Ovary (tissue), 9 donors: ENCODE measurements around the gene ST3GAL3. TPM values are rescaled to one million over a fixed set of nuclear protein-coding genes. Genes with fewer than 3 reads are reported as not detected.

Experiments used
- DNase-seq, 5 donors: peaks; one replicate each; pipeline ENCODE4 v3.0.0-alpha.2; 2019 to 2020
- H3K27ac ChIP-seq, 2 donors: fragments of 200-600 bp; one replicate each; pipeline versions ENCODE4 v1.5.1 to v1.8.0; 2019 to 2022
- H3K27me3 ChIP-seq: fragments of 200-600 bp; one replicate; pipeline ENCODE4 v1.8.0; 2022
- H3K36me3 ChIP-seq: fragments of 200-600 bp; sonication (generic); one replicate; pipeline ENCODE4 v1.5.1; 2019
- H3K4me1 ChIP-seq: one replicate; pipeline ENCODE4 v1.8.1; 2013; ENCODE audit warnings: mild to moderate bottlenecking, moderate library complexity; ENCODE audit not compliant: insufficient read depth
- H3K4me3 ChIP-seq: fragments of 200-600 bp; sonication (generic); one replicate; pipeline ENCODE4 v1.5.1; 2017
- H3K9me3 ChIP-seq, 2 donors: fragments of 200-600 bp in 1 of 2; sonication (generic) in 1 of 2; one replicate each; pipeline versions ENCODE4 v1.5.1 to v1.8.1; 2013 to 2019; ENCODE audit warnings: mild to moderate bottlenecking in 1 of 2, moderate library complexity in 1 of 2
- CTCF ChIP-seq, 3 donors: fragments of 450-650 bp in 2 of 3; fragments of 200-600 bp in 1 of 3; IDR thresholded peaks; one replicate each; pipeline versions ENCODE4 v1.5.1 to v1.8.0; 2016 to 2022; ENCODE audit warnings: antibody characterized with exemption in 3 of 3, mild to moderate bottlenecking in 1 of 3
- EP300 ChIP-seq: sonication (generic); formaldehyde crosslinking; IDR thresholded peaks from one replicate; pipeline ENCODE4 v1.6.1; 2017; ENCODE audit warnings: antibody characterized with exemption
- POLR2A ChIP-seq: fragments of 450-650 bp; IDR thresholded peaks from one replicate; pipeline ENCODE4 v1.6.1; 2017; ENCODE audit warnings: antibody characterized with exemption, mild to moderate bottlenecking, moderate library complexity
- WGBS, 3 donors: extraction: QIAGEN DNeasy Blood & Tissue Kit in 1 of 3; methylation state at CpG; one replicate each; pipeline versions ENCODE4 v1.1.5 to v1.1.7; 2013 to 2017; 5-methylcytosine and 5-hydroxymethylcytosine counted together
- intact Hi-C, 4 donors: fragments of 100-400 bp; cut with DNase I; formaldehyde crosslinking; loops; one replicate each; pipeline versions ENCODE4 v1.11.0 to v1.15.1; 2022 to 2023
- polyA plus RNA-seq, 2 donors: library from polyadenylated mRNA; stranded (reverse); fragments of 200-250 nt in 1 of 2; fragments of 350-450 nt in 1 of 2; fragmentation: Illumina TruSeq in 1 of 2; extraction: RNeasy Lipid Tissue Mini Kit (QIAGEN cat#74804) in 1 of 2; gene quantifications; one replicate each; pipeline ENCODE4 v1.2.3, GENCODE V29; 2013 to 2014
- total RNA-seq, 7 donors: library from RNA; depleted of rRNA in 2 of 7; stranded (reverse); fragments of >200 nt in 2 of 7; fragmentation: NEBNext Ultra II Directional in 3 of 7; extraction: Animal tissue kit (Norgen Biotek cat#: 25700) in 3 of 7; gene quantifications; one replicate each; pipeline versions ENCODE4 v1.1.0 to v1.2.4, GENCODE V29; 2016 to 2023
- donor health status: DM: no; HTN: no; CAD: no; lungs with moderate emphysema.
- donor health status: DM: no; HTN: no; CAD: no.
- donor health status: Bipolar disorder and iron deficiency.
- donor health status: DM: yes; HTN: yes; CAD: no.
- donor health status: DM: no; HTN: no; CAD: no.
- donor health status: DM: yes; HTN: yes; CAD: no.

Gene ST3GAL3
- total and polyA plus RNA-seq, 9 donors, result 11.4 to 43.3 (median 27.1) TPM

GRCh38 chr1:43883321-43883720, 176.0 kb downstream of the ST3GAL3 start:
- Histone ChIP-seq H3K27me3 (no peaks in the 10 kb centered on the region), H3K4me1 (no peaks in the 10 kb centered on the region), H3K9me3 (no peaks in the 10 kb centered on the region), H3K4me3 (no peak overlapping the region), H3K27ac (no peak overlapping the region), H3K36me3 (no peaks in the 10 kb centered on the region)
- DNase-seq, result no peak
- intact Hi-C loops, result no loop called here
- no peak for TF ChIP-seq EP300
- TF ChIP-seq POLR2A, result no peak
- TF ChIP-seq CTCF (IDR thresholded peaks at IDR 0.05), result no peak
- 82 to 91% (median 87%) methylated on average over 4 of the region's 4 CpGs for WGBS, 3 donors

GRCh38 chr1:43885279-43885801, 178.0 kb downstream of the ST3GAL3 start:
- no peak overlapping the region for H3K27ac ChIP-seq
- no peak for DNase-seq
- H3K27me3 ChIP-seq, result no peaks in the 10 kb centered on the region
- H3K4me3 ChIP-seq, result no peak overlapping the region
- no peaks in the 10 kb centered on the region for H3K4me1 ChIP-seq
- WGBS, 3 donors, result 82 to 88% (median 87%) methylated on average over 12 of the region's 12 CpGs
- H3K36me3 ChIP-seq, result no peaks in the 10 kb centered on the region
- intact Hi-C loops, result no loop called here
- TF ChIP-seq POLR2A (no peak), EP300 (no peak), CTCF (IDR thresholded peaks at IDR 0.05) (no peak)
- no peaks in the 10 kb centered on the region for H3K9me3 ChIP-seq

GRCh38 chr1:43887748-43888147, 180.4 kb downstream of the ST3GAL3 start:
- Histone ChIP-seq H3K4me3 (no peak overlapping the region), H3K36me3 (no peaks in the 10 kb centered on the region), H3K27me3 (no peaks in the 10 kb centered on the region), H3K4me1 (no peaks in the 10 kb centered on the region), H3K9me3 (no peaks in the 10 kb centered on the region), H3K27ac (no peak overlapping the region)
- no peak for DNase-seq
- TF ChIP-seq EP300 (no peak), POLR2A (no peak), CTCF (IDR thresholded peaks at IDR 0.05) (no peak)
- intact Hi-C loops, result no loop called here

GRCh38 chr1:43890815-43891214, 183.5 kb downstream of the ST3GAL3 start:
- H3K27ac ChIP-seq, result no peak overlapping the region
- no peaks in the 10 kb centered on the region for H3K9me3 ChIP-seq
- WGBS, 3 donors, result 92 to 96% (median 92%) methylated on average over 5 of the region's 5 CpGs
- DNase-seq, result no peak
- no peaks in the 10 kb centered on the region for H3K27me3 ChIP-seq
- H3K36me3 ChIP-seq, result no peaks in the 10 kb centered on the region
- TF ChIP-seq CTCF (IDR thresholded peaks at IDR 0.05) (no peak), POLR2A (no peak), EP300 (no peak)
- H3K4me3 ChIP-seq, result no peak overlapping the region
- H3K4me1 ChIP-seq, result no peaks in the 10 kb centered on the region
- intact Hi-C loops, result no loop called here

- Histone ChIP-seq H3K27ac (no peak overlapping the region), H3K36me3 (no peaks in the 10 kb centered on the region), H3K27me3 (no peaks in the 10 kb centered on the region), H3K9me3 (no peaks in the 10 kb centered on the region), H3K4me3 (no peak overlapping the region), H3K4me1 (no peaks in the 10 kb centered on the region)
- no peak for TF ChIP-seq CTCF (IDR thresholded peaks at IDR 0.05)
- no peak for TF ChIP-seq POLR2A
- no peak for TF ChIP-seq EP300
- 54 to 65% (median 64%) methylated on average over 1 of the region's 1 CpG for WGBS, 3 donors
- no peak for DNase-seq
- intact Hi-C loops, result no loop called here
These were observed 185.7 kb downstream of the ST3GAL3 start for GRCh38 chr1:43893006-43893405.
